ENCODE results near the gene KLF15.
A peak's percentile ranks its signal among the peaks of the same experiment; 100 is the strongest.

Gene KLF15

GRCh38 chr3:126390201-126390600, 33.0 kb upstream of the KLF15 start:
- in situ Hi-C loops (cut with MboI; ENCODE audit: low pct_unique_long_range_greater_than_20kb, low sequenced_read_pairs) = no loop called here
- DNase-seq = no peak

GRCh38 chr3:126389794-126390146, 32.6 kb upstream of the KLF15 start:
- DNase-seq = no peak

GRCh38 chr3:126389112-126389793, 32.0 kb upstream of the KLF15 start:
- peak; percentile 87 for DNase-seq
- in situ Hi-C loops (cut with MboI; ENCODE audit: low pct_unique_long_range_greater_than_20kb, low sequenced_read_pairs) = no loop called here

More at GRCh38 chr3:126389794-126390146, 32.6 kb upstream of the KLF15 start:
- in situ Hi-C loops (cut with MboI; ENCODE audit: low pct_unique_long_range_greater_than_20kb, low sequenced_read_pairs) = no loop called here

- in situ Hi-C loops (cut with MboI; ENCODE audit: low pct_unique_long_range_greater_than_20kb, low sequenced_read_pairs) = no loop called here
- no peak for DNase-seq
Observed at GRCh38 chr3:126381966-126382365, 24.8 kb upstream of the KLF15 start.

GRCh38 chr3:126380011-126380768, 23.0 kb upstream of the KLF15 start:
- no peak for DNase-seq
- in situ Hi-C loops (cut with MboI; ENCODE audit: low pct_unique_long_range_greater_than_20kb, low sequenced_read_pairs) = no loop called here

- DNase-seq = no peak
- in situ Hi-C loops (cut with MboI; ENCODE audit: low pct_unique_long_range_greater_than_20kb, low sequenced_read_pairs) = no loop called here
Observed at GRCh38 chr3:126378341-126378751, 21.1 kb upstream of the KLF15 start.

- in situ Hi-C loops (cut with MboI; ENCODE audit: low pct_unique_long_range_greater_than_20kb, low sequenced_read_pairs) = no loop called here
- DNase-seq = no peak
Observed at GRCh38 chr3:126377211-126377610, 20.0 kb upstream of the KLF15 start.

GRCh38 chr3:126376444-126376843, 19.2 kb upstream of the KLF15 start:
- DNase-seq = no peak
- in situ Hi-C loops (cut with MboI; ENCODE audit: low pct_unique_long_range_greater_than_20kb, low sequenced_read_pairs) = no loop called here

- in situ Hi-C loops (cut with MboI; ENCODE audit: low pct_unique_long_range_greater_than_20kb, low sequenced_read_pairs) = no loop called here
Observed at GRCh38 chr3:126375835-126376331, 18.7 kb upstream of the KLF15 start.

GRCh38 chr3:126373682-126374601, 16.7 kb upstream of the KLF15 start:
- in situ Hi-C loops (cut with MboI; ENCODE audit: low pct_unique_long_range_greater_than_20kb, low sequenced_read_pairs) = no loop called here
- DNase-seq = no peak

More at GRCh38 chr3:126375835-126376331, 18.7 kb upstream of the KLF15 start:
- DNase-seq = no peak

- in situ Hi-C loops (cut with MboI; ENCODE audit: low pct_unique_long_range_greater_than_20kb, low sequenced_read_pairs) = no loop called here
Observed at GRCh38 chr3:126373146-126373613, 16.0 kb upstream of the KLF15 start.

GRCh38 chr3:126372413-126373145, 15.4 kb upstream of the KLF15 start:
- DNase-seq = no peak
- in situ Hi-C loops (cut with MboI; ENCODE audit: low pct_unique_long_range_greater_than_20kb, low sequenced_read_pairs) = no loop called here

More at GRCh38 chr3:126373146-126373613, 16.0 kb upstream of the KLF15 start:
- DNase-seq = no peak

- in situ Hi-C loops (cut with MboI; ENCODE audit: low pct_unique_long_range_greater_than_20kb, low sequenced_read_pairs) = no loop called here
- no peak for DNase-seq
Observed at GRCh38 chr3:126371096-126371705, 14.0 kb upstream of the KLF15 start.

- in situ Hi-C loops (cut with MboI; ENCODE audit: low pct_unique_long_range_greater_than_20kb, low sequenced_read_pairs) = no loop called here
- no peak for DNase-seq
Observed at GRCh38 chr3:126370606-126371005, 13.4 kb upstream of the KLF15 start.

- no peak for DNase-seq
- in situ Hi-C loops (cut with MboI; ENCODE audit: low pct_unique_long_range_greater_than_20kb, low sequenced_read_pairs) = no loop called here
Observed at GRCh38 chr3:126370055-126370454, 12.8 kb upstream of the KLF15 start.

GRCh38 chr3:126369490-126369889, 12.3 kb upstream of the KLF15 start:
- in situ Hi-C loops (cut with MboI; ENCODE audit: low pct_unique_long_range_greater_than_20kb, low sequenced_read_pairs) = no loop called here
- no peak for DNase-seq

GRCh38 chr3:126367316-126367805, 10.2 kb upstream of the KLF15 start:
- in situ Hi-C loops (cut with MboI; ENCODE audit: low pct_unique_long_range_greater_than_20kb, low sequenced_read_pairs) = no loop called here
- no peak for DNase-seq
